K562 (cell line): ENCODE results near the gene SERTAD2. TPM values are rescaled to one million over a fixed set of nuclear protein-coding genes. Genes with fewer than 3 reads are reported as not detected.

Experiments
- polyA plus RNA-seq, 8 experiments: library from polyadenylated mRNA; depleted of rRNA in 4 of 8; stranded (reverse) in 5 of 8; unstranded in 3 of 8; fragments of >200 nt; fragmentation: Nextera tagmentation in 2 of 8; fragmentation: Illumina TruSeq in 1 of 8; extraction: Ambion mirVana in 2 of 8; extraction: Trizol in 1 of 8; gene quantifications; 2 replicates each; pipeline versions ENCODE4 v1.2.1 to v1.2.3, GENCODE V29; 2011 to 2014; ENCODE audit warnings: inconsistent platforms in 1 of 8, missing spikeins in 1 of 8
- total RNA-seq, 7 experiments: library from RNA; depleted of rRNA in 6 of 7; stranded (reverse); fragments of >200 nt in 6 of 7; fragmentation: Illumina TruSeq in 2 of 7; extraction: Trizol in 2 of 7; gene quantifications; 2 replicates each; pipeline versions ENCODE4 v1.2.1 to v1.2.3, GENCODE V29; 2011 to 2021; ENCODE audit warnings: low replicate concordance in 1 of 7
- TF ChIP-seq, protein P1 (sequence below): fragments of 450-650 bp; IDR thresholded peaks from 2 replicates; pipeline ENCODE4 v1.6.1; 2016; ENCODE audit warnings: mild to moderate bottlenecking, moderate library complexity
- TF ChIP-seq, protein P2 (sequence below): fragments of 450-650 bp; IDR thresholded peaks from 2 replicates; pipeline ENCODE4 v1.6.1; 2016

SERTAD2 gene
- total and polyA plus RNA-seq, 9 of the 15 experiments (the other 6 are each of a cell fraction or from before 2014, with no cell fraction given): 3.0 to 12.5 (median 6.1) TPM

DNA sequence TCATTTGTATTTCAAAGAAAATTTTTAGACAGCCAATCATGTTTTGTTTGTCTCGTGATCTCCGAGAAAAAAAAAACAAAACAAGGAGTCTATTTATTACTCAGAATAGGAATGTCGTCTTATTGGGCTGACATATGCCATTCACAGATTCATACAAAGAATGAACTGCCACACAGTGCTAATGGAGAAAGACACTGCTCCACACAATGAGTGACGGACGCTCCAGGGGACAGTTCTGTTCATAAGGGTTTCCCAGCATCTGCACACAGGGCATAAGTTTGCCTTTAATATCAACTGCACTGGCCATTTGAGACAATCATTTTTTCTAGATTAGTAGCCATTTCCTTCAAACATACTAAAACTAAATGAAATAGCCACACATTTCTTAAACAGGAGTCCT, 3.4 kb downstream of the SERTAD2 start (continued):
- TF ChIP-seq, protein P1, sequence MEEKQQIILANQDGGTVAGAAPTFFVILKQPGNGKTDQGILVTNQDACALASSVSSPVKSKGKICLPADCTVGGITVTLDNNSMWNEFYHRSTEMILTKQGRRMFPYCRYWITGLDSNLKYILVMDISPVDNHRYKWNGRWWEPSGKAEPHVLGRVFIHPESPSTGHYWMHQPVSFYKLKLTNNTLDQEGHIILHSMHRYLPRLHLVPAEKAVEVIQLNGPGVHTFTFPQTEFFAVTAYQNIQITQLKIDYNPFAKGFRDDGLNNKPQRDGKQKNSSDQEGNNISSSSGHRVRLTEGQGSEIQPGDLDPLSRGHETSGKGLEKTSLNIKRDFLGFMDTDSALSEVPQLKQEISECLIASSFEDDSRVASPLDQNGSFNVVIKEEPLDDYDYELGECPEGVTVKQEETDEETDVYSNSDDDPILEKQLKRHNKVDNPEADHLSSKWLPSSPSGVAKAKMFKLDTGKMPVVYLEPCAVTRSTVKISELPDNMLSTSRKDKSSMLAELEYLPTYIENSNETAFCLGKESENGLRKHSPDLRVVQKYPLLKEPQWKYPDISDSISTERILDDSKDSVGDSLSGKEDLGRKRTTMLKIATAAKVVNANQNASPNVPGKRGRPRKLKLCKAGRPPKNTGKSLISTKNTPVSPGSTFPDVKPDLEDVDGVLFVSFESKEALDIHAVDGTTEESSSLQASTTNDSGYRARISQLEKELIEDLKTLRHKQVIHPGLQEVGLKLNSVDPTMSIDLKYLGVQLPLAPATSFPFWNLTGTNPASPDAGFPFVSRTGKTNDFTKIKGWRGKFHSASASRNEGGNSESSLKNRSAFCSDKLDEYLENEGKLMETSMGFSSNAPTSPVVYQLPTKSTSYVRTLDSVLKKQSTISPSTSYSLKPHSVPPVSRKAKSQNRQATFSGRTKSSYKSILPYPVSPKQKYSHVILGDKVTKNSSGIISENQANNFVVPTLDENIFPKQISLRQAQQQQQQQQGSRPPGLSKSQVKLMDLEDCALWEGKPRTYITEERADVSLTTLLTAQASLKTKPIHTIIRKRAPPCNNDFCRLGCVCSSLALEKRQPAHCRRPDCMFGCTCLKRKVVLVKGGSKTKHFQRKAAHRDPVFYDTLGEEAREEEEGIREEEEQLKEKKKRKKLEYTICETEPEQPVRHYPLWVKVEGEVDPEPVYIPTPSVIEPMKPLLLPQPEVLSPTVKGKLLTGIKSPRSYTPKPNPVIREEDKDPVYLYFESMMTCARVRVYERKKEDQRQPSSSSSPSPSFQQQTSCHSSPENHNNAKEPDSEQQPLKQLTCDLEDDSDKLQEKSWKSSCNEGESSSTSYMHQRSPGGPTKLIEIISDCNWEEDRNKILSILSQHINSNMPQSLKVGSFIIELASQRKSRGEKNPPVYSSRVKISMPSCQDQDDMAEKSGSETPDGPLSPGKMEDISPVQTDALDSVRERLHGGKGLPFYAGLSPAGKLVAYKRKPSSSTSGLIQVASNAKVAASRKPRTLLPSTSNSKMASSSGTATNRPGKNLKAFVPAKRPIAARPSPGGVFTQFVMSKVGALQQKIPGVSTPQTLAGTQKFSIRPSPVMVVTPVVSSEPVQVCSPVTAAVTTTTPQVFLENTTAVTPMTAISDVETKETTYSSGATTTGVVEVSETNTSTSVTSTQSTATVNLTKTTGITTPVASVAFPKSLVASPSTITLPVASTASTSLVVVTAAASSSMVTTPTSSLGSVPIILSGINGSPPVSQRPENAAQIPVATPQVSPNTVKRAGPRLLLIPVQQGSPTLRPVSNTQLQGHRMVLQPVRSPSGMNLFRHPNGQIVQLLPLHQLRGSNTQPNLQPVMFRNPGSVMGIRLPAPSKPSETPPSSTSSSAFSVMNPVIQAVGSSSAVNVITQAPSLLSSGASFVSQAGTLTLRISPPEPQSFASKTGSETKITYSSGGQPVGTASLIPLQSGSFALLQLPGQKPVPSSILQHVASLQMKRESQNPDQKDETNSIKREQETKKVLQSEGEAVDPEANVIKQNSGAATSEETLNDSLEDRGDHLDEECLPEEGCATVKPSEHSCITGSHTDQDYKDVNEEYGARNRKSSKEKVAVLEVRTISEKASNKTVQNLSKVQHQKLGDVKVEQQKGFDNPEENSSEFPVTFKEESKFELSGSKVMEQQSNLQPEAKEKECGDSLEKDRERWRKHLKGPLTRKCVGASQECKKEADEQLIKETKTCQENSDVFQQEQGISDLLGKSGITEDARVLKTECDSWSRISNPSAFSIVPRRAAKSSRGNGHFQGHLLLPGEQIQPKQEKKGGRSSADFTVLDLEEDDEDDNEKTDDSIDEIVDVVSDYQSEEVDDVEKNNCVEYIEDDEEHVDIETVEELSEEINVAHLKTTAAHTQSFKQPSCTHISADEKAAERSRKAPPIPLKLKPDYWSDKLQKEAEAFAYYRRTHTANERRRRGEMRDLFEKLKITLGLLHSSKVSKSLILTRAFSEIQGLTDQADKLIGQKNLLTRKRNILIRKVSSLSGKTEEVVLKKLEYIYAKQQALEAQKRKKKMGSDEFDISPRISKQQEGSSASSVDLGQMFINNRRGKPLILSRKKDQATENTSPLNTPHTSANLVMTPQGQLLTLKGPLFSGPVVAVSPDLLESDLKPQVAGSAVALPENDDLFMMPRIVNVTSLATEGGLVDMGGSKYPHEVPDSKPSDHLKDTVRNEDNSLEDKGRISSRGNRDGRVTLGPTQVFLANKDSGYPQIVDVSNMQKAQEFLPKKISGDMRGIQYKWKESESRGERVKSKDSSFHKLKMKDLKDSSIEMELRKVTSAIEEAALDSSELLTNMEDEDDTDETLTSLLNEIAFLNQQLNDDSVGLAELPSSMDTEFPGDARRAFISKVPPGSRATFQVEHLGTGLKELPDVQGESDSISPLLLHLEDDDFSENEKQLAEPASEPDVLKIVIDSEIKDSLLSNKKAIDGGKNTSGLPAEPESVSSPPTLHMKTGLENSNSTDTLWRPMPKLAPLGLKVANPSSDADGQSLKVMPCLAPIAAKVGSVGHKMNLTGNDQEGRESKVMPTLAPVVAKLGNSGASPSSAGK: no peak
- TF ChIP-seq, protein P2, sequence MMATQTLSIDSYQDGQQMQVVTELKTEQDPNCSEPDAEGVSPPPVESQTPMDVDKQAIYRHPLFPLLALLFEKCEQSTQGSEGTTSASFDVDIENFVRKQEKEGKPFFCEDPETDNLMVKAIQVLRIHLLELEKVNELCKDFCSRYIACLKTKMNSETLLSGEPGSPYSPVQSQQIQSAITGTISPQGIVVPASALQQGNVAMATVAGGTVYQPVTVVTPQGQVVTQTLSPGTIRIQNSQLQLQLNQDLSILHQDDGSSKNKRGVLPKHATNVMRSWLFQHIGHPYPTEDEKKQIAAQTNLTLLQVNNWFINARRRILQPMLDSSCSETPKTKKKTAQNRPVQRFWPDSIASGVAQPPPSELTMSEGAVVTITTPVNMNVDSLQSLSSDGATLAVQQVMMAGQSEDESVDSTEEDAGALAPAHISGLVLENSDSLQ: peak; percentile 43; the same call in 1 of the 2 replicates
